H1 (cell line): ENCODE results near the gene EIF4E1B. TPM values are rescaled to one million over a fixed set of nuclear protein-coding genes. Genes with fewer than 3 reads are reported as not detected.

Experiments used
- POLR2AphosphoS5 ChIP-seq: IDR thresholded peaks from 2 replicates; pipeline ENCODE4 v1.6.1; 2011; ENCODE audit warnings: low read depth, low read length
- polyA plus RNA-seq, 7 experiments: library from polyadenylated mRNA; depleted of rRNA in 3 of 7; stranded (reverse) in 5 of 7; unstranded in 2 of 7; fragments of >200 nt in 5 of 7; fragments of 200-250 nt in 2 of 7; gene quantifications; 1 replicate in 5 of 7; 2 replicates in 1 of 7; 4 replicates in 1 of 7; pipeline versions ENCODE4 v1.2.1 to v1.2.3, GENCODE V29; 2011 to 2013; ENCODE audit warnings: missing spikeins in 2 of 7, mixed read lengths in 2 of 7
- total RNA-seq: library from RNA; stranded (reverse); fragmentation: NEBNext Ultra II Directional; extraction: Animal tissue kit (Norgen Biotek cat#: 25700); gene quantifications from 2 replicates; pipeline ENCODE4 v1.2.1, GENCODE V29; 2021

Gene EIF4E1B
- total and polyA plus RNA-seq, 2 of the 8 experiments (the other 6 are each of a cell fraction or from before 2014, with no cell fraction given), result 0.97 to 1.3 TPM

DNA sequence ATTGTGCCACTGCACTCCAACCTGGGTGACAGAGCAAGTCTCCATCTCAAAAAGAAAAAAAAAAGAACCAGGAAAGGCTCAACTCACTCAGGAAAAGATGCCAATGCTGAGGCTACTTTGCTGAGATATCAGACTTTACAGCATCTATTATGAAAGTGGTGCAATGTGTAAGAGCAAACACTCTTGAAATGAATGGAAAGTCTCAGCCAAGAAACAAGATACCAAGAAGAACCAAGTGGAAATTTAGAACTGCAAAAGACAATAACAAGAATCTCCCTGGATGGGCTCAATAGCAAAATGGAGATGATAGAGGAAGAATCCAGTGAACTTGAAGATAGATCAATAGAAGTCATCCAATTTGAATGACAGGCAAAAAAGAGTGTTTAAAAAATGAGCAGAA lies 54.5 kb downstream of the EIF4E1B start (continued):
- TF ChIP-seq POLR2AphosphoS5, result no peak
- TF ChIP-seq, all 59 proteins: peak for 0
